Heart right ventricle (tissue), 16 donors: ENCODE results near the gene RAB11FIP3. TPM values are rescaled to one million over a fixed set of nuclear protein-coding genes. Genes with fewer than 3 reads are reported as not detected.

Experiments
- ATAC-seq, 8 donors: fragments of 200-7000 bp; cut with Tn5 transposase; one replicate each; pipeline ENCODE4 v1.9.1; 2020; ENCODE audit warnings: mild to moderate bottlenecking in 8 of 8, moderate library complexity in 8 of 8, moderate number of reproducible peaks in 1 of 8
- DNase-seq, 2 donors: peaks; one replicate each; pipeline ENCODE4 v3.0.0-alpha.2; 2020
- H3K27ac ChIP-seq, 10 donors: fragments of 200-600 bp; sonication (generic) in 2 of 10; one replicate each; pipeline versions ENCODE4 v1.5.0 to v1.8.0; 2020 to 2022; ENCODE audit warnings: mild to moderate bottlenecking in 3 of 10
- H3K27me3 ChIP-seq, 7 donors: fragments of 200-600 bp; one replicate each; pipeline ENCODE4 v1.8.0; 2021 to 2022; ENCODE audit warnings: mild to moderate bottlenecking in 2 of 7
- H3K36me3 ChIP-seq, 9 donors: fragments of 200-600 bp; sonication (generic) in 1 of 9; one replicate each; pipeline versions ENCODE4 v1.5.0 to v1.8.0; 2020 to 2022; ENCODE audit warnings: mild to moderate bottlenecking in 2 of 9
- H3K4me1 ChIP-seq, 9 donors: fragments of 200-600 bp; sonication (generic) in 1 of 9; one replicate each; pipeline versions ENCODE4 v1.5.0 to v1.8.0; 2020 to 2022; ENCODE audit warnings: mild to moderate bottlenecking in 4 of 9
- H3K4me3 ChIP-seq, 10 donors: fragments of 200-600 bp; sonication (generic) in 2 of 10; one replicate each; pipeline versions ENCODE4 v1.5.0 to v1.8.0; 2020 to 2022; ENCODE audit warnings: mild to moderate bottlenecking in 7 of 10, moderate library complexity in 2 of 10
- H3K9me3 ChIP-seq, 11 donors: fragments of 200-600 bp in 10 of 11; sonication (generic) in 2 of 11; one replicate each; pipeline versions ENCODE4 v1.5.0 to v1.8.0; 2013 to 2022; ENCODE audit warnings: mild to moderate bottlenecking in 2 of 11, control low read depth in 1 of 11, moderate library complexity in 1 of 11
- WGBS, 2 donors: extraction: QIAGEN DNeasy Blood & Tissue Kit; methylation state at CpG; one replicate each; pipeline ENCODE4 v1.1.7; 2013; ENCODE audit warnings: inconsistent platforms in 1 of 2; 5-methylcytosine and 5-hydroxymethylcytosine counted together
- intact Hi-C, 10 donors: fragments of 100-400 bp; cut with DNase I; formaldehyde crosslinking; loops; one replicate each; pipeline versions ENCODE4 v1.11.1 to v1.14.2; 2022
- polyA plus RNA-seq, 2 donors: library from polyadenylated mRNA; stranded (reverse); fragments of 200-250 nt; gene quantifications; one replicate each; pipeline ENCODE4 v1.2.3, GENCODE V29; 2013
- total RNA-seq, 10 donors: library from RNA; stranded (reverse); fragmentation: NEBNext Ultra II Directional in 3 of 10; extraction: Animal tissue kit (Norgen Biotek cat#: 25700) in 3 of 10; gene quantifications; one replicate each; pipeline versions ENCODE4 v1.2.1 to v1.2.4, GENCODE V29; 2021 to 2023
- TF ChIP-seq, protein P1 (sequence below), 9 donors: fragments of 200-600 bp; sonication (generic) in 2 of 9; IDR thresholded peaks; one replicate each; pipeline versions ENCODE4 v1.5.0 to v1.8.0; 2021 to 2022; ENCODE audit warnings: antibody characterized with exemption in 9 of 9, mild to moderate bottlenecking in 5 of 9, moderate library complexity in 1 of 9
- donor health status: Arrhythmogenic right ventricular cardiomyopathy.
- donor health status: ischemic (EF 13 %, LVEDD 7.1; RV severe dilation, severe dysfunction).
- donor health status: healthy with polysubstance abuse.
- donor health status: DM: no; HTN: yes; CAD: no.
- donor health status: DM: no; HTN: no; CAD: no.
- donor health status: ischemic (EF 25% LVEDD 6.9; RV normal size, moderate dysfunction).
- donor health status: ischemic (EF 25% LVEDD 5.7; RV mildly dilated, moderate dysfunction).
- donor health status: healthy.
- donor health status: DM: yes; HTN: yes; CAD: no.
- donor health status: Ischemic cardiomyopathy.
- donor health status: ischemic (EF 35%, LVEDD 5.7; RV mildly dilated, moderate dysfunction).
- donor health status: nonischemic (EF 11% LVEDD 7.7; RV severe dilation, severe dysfunction).
- donor health status: DM: yes; HTN: yes; CAD: no.
- donor health status: PGD.
- donor health status: ischemic (EF 29% LVEDD 5.4; RV normal size, mild dysfunction).
- donor health status: nonischemic (EF 23%, LVEDD 6.1; RV moderate dilation, normal function).

The RAB11FIP3 gene
- total and polyA plus RNA-seq, 12 donors: 16.6 to 40.3 (median 29.1) TPM

DNA sequence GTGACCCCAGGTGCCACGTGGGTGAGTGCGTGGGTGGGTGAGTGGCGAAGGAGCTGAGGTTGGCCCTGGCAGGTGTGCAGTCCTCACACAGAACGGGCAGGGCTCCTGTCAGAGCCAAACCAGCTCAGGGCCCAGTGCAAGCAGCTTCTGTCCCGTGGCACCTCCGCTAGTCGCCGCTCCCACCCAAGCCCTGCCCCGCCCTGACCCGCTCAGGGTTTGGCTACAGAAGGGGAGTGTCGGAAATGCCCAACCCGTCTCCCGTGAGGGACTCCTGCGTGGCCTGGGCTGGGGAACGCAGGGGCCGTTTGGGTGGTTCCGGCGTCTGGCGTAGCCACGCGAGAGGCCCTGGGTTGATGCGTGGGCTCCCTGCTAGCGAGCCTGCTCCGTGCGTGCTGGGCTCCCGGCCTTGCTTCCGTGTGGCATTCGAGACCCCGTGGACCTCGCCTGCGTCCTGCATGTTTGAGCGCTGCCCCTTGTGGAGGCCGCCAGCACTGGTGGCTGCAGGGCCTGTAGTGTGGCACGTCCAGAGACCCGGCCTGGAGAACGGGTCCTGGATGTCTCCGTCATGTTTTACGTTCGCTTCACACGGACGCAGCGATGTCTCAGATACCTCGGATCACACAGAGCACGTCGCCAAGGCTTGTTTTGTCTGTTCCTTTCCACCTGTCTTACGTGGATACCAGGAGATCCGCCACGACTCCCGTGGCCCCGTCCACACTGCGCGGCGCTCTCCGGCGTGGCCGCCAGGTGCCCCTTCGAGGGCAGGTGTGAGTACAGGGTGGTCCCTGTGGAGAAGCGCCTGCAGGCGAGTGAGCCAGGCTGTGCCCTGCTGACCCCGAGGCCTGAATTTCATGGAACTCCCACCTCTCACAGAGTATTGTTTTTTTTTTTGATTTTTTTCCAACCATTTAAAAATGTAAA, 112.2 kb downstream of the RAB11FIP3 start:
- H3K36me3 ChIP-seq: peaks cover 0 to 40% (median 0%) of the 10 kb centered on the region in 9 donors
- intact Hi-C loops: no loop called here
- ATAC-seq (no peak), DNase-seq (no peak)
- no peaks in the 10 kb centered on the region for H3K27me3 ChIP-seq
- no peak overlapping the region for H3K27ac ChIP-seq
- H3K4me3 ChIP-seq: no peak overlapping the region
- TF ChIP-seq, protein P1, sequence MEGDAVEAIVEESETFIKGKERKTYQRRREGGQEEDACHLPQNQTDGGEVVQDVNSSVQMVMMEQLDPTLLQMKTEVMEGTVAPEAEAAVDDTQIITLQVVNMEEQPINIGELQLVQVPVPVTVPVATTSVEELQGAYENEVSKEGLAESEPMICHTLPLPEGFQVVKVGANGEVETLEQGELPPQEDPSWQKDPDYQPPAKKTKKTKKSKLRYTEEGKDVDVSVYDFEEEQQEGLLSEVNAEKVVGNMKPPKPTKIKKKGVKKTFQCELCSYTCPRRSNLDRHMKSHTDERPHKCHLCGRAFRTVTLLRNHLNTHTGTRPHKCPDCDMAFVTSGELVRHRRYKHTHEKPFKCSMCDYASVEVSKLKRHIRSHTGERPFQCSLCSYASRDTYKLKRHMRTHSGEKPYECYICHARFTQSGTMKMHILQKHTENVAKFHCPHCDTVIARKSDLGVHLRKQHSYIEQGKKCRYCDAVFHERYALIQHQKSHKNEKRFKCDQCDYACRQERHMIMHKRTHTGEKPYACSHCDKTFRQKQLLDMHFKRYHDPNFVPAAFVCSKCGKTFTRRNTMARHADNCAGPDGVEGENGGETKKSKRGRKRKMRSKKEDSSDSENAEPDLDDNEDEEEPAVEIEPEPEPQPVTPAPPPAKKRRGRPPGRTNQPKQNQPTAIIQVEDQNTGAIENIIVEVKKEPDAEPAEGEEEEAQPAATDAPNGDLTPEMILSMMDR (IDR thresholded peaks at IDR 0.05): no peak
- H3K4me1 ChIP-seq: peaks cover 0 to 28% (median 12%) of the 10 kb centered on the region in 9 donors
- WGBS, 2 donors: 96 to 97% methylated on average over 60 of the region's 60 CpGs
- no peaks in the 10 kb centered on the region for H3K9me3 ChIP-seq

DNA sequence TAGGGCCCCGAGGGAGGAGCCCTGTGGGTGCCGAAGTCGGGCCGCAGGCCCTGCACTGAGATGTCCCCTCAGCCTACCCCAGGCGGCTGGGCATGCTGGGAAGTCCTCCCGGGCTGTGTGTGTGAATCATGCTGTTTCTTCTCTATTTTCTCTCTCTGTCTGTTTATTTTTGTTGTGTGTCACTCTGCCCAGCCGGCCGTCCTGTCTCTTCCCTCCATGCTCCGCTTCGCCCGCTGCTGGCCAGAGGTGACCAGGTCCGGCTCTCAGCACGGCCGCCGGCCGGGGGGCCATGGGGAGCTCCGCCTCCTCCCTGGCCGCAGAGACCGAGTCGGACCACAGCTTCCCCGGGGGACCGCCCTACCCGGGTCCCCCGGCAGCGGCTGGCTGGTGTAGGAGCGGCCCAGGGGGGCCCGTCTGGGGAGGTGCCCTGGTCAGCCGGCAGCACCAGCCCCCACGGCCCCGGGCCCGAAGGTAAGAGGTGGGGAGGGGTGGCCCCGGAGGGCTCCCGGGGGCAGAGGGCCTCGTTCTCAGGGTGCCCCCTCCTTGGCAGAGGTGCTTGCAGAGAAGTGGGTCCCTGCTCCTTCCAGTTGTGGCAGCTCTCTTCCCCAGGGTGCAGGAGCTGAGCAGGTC, 114.6 kb downstream of the RAB11FIP3 start:
- intact Hi-C loops: no loop called here
- peaks cover 0 to 40% (median 0%) of the 10 kb centered on the region in 9 donors for H3K36me3 ChIP-seq
- H3K9me3 ChIP-seq: no peaks in the 10 kb centered on the region

DNA sequence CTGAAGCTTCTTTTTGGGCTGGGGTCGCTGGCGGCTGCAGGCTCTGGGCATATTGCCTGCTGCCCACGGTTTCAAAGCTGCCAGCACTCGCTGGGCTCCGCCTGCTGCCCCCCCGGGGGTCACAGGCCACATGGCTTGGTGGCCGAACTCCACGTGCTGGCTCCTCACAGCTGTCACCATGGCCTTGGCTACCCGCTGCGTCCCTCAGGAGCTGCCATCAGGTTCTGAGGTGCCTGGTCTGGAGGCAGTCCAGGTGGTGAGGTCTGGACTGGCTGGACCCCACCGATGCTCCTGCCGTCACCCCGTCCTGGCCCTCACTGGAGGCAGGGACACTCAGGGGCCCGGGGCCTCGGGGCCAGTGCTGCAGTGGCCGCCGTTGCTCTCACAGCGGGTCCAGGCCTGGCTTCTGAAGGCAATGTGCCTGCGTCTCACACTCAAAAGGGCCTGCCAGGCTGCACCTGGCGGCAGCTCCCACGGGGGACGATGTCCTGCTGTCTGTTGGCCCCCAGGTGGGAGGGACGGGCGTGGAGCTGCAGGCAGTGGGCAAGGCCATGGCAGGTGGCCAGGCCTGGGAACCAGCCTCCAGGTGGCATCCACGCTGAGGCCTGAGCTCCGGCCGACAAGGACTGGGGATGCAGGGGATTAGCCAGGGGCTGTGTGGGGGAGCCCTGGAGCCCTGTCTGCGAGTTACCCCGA, 115.3 kb downstream of the RAB11FIP3 start:
- intact Hi-C loops: no loop called here
- Histone ChIP-seq H3K27ac (no peak overlapping the region), H3K4me3 (no peak overlapping the region), H3K9me3 (no peaks in the 10 kb centered on the region), H3K4me1 (no peaks in the 10 kb centered on the region), H3K36me3 (peaks cover 0 to 40% (median 0%) of the 10 kb centered on the region in 9 donors), H3K27me3 (no peaks in the 10 kb centered on the region)
- no peak for DNase-seq
- WGBS, 2 donors: 87 to 90% methylated on average over 29 of the region's 29 CpGs
- ATAC-seq: no peak
- TF ChIP-seq, protein P1 (IDR thresholded peaks at IDR 0.05): no peak

More for the DNA sequence above, 114.6 kb downstream of the RAB11FIP3 start:
- Histone ChIP-seq H3K27me3 (no peaks in the 10 kb centered on the region), H3K27ac (no peak overlapping the region), H3K4me3 (no peak overlapping the region), H3K4me1 (peaks cover 0 to 6% (median 0%) of the 10 kb centered on the region in 9 donors)
- ATAC-seq (no peak), DNase-seq (no peak)
- TF ChIP-seq, protein P1 (IDR thresholded peaks at IDR 0.05): no peak
- WGBS, 2 donors: 90 to 91% methylated on average over 34 of the region's 34 CpGs
